Stimulated activated CD8-positive, alpha-beta memory T cell treated with anti-CD3 and anti-CD28 coated beads, Interleukin-7, amount 100 ng/mL, for 1 hour (primary cell): ENCODE data around the gene GALK2.

Experiments used
- DNase-seq, 2 donors: peaks; one replicate each; pipeline ENCODE4 v3.0.0-alpha.2; 2020; ENCODE audit warnings: low read depth in 2 of 2

Gene GALK2

GRCh38 chr15:49282366-49282765 is 112.3 kb downstream of the GALK2 start:
- no peak for DNase-seq

- no peak for DNase-seq
Measured at GRCh38 chr15:49286649-49287404, 116.8 kb downstream of the GALK2 start.

DNA sequence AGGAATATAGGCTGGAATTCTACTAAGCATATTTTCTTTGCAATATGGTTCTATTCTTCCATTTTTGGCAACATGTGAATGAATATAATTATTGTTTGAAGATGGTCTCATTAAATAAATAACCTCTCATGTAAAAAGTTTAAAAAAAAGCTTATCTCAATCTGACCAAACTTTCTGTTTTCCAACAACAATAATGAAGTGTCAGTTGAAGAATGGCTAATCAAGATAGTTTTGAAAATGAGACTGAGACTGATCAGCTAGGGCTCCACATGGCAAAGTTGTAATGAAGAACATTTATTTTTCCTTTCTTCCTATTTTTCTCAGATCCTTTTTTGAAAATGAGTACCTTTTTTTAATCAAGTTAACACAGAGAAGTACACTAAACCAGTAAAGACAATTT is 117.4 kb downstream of the GALK2 start:
- no peak for DNase-seq

GRCh38 chr15:49288391-49288790 is 118.3 kb downstream of the GALK2 start:
- no peak for DNase-seq

DNA sequence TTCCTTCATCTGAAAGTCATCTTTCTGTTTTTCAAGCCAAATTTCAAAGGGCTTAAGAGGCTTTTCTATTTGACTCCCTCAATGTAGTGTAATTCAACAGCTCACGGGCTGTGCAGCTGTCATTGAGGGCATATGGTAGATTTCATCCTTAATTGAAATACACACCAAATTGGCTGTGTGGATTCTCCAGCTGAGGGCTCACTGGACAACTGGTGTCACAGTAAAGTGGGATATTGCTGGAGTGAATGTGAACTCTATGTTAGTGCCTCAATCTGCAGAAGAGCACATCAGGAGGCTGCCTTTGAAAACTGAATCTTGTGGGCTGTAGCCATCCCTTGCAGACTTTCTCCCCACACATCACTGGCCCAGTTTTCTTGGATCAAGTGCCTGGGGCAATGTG is 120.1 kb downstream of the GALK2 start:
- DNase-seq: no peak

GRCh38 chr15:49293941-49294340 is 123.9 kb downstream of the GALK2 start:
- no peak for DNase-seq

- no peak for DNase-seq
Measured at GRCh38 chr15:49296258-49296657, 126.2 kb downstream of the GALK2 start.

- DNase-seq: no peak
Measured at GRCh38 chr15:49297584-49297983, 127.5 kb downstream of the GALK2 start.

DNA sequence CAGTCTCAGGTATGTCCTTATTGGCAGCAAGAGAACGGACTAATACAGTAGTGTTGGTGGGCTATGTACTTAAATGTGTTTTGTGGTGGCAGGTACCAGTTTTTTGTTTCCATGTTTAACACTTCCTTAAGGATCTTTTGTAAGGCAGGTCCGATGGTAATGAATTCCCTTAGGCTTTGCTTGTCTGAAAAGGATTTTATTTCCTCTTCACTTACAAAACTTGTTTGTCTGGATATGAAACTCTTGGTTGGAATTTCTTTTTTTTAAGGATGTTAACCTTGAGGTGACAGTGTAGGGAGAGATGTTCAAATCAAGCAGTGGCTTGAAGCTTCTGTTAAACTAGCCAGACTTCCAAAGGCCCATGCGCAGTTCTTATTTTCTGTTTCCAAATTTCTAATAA is 130.8 kb downstream of the GALK2 start:
- no peak for DNase-seq

GRCh38 chr15:49301562-49301961 is 131.5 kb downstream of the GALK2 start:
- DNase-seq: no peak

- no peak for DNase-seq
Measured at GRCh38 chr15:49303003-49303402, 133.0 kb downstream of the GALK2 start.

DNA sequence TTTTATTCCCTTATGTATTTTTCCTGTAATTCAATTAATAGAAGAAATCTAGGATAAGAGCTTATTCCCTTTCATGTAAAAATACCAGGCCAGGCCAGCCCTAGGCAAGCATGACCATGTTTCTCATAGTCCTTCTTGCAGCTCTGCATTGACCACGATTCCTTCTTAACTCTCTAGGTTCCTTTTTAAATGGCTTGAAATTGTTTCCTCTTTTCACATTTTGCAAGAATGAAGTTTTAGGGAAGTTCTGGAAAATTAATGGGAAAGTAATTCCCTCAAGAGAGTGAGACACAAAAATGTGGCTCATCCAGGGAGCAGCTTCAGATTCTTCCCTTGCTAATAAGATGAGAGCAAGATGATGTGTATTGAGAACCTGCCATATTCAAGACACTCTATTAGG is 136.5 kb downstream of the GALK2 start:
- DNase-seq: no peak

DNA sequence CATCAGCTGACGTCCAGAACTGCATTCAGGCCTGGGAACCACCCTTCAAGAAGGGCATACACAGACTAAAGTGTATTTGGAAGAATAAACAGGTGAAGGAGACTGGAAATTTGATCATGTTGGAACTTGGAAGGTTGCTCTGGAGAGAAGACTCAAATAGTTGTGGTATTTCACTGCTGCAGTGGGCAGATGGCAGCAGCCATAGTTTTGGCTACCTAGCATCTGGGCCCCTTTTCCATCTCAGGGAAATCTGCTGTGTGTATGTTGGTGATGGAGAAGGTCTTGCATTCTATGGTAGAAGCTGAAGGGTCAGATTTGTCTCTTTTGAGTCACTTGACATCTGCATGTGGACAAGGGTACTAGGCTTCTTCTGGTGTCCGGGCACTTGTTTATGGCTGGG is 138.6 kb downstream of the GALK2 start:
- no peak for DNase-seq

GRCh38 chr15:49309889-49310288 is 139.8 kb downstream of the GALK2 start:
- DNase-seq: no peak

- DNase-seq: no peak
Measured at GRCh38 chr15:49313650-49314049, 143.6 kb downstream of the GALK2 start.

DNA sequence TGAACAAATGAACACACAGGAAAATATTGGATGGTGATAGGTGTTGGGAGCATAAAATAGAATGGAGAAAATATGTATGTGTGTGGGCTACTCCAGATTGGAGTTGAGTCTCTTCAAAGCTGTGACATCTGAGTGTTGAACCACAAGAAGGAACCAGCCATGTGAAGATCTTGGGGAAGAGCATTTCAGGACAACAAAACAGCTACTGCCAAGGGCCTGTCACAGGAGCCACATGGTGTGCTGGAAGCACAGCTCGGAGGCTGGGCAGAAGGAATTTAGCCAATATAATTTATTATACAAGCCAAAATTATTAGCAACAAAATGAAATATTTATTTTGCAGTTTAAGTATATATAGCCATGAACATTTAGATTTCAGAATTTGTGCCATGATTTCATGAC is 144.7 kb downstream of the GALK2 start:
- DNase-seq: no peak

DNA sequence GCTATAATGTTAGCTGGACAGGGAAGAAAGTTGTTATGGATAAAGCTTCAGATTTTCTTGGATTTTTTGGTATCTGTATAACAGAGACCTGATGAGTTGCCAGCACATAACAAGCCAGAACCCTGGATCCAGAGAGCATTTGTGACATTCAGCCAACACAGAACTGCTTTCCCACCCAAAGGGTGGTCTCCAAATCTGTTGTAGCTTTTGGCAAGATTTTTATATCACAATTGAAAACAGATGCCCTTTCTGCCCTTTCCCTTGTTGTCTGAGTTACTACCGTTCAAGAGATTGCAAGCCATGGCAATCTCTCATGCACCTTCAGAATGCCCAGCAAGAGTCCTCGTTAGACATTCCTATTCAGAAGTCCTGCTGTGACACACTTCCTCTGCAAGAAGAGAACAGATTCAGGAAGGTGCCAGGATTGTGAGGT is 145.4 kb downstream of the GALK2 start:
- DNase-seq: no peak

GRCh38 chr15:49320351-49320750 is 150.3 kb downstream of the GALK2 start:
- no peak for DNase-seq

GRCh38 chr15:49323207-49323606 is 153.2 kb downstream of the GALK2 start:
- DNase-seq: no peak

DNA sequence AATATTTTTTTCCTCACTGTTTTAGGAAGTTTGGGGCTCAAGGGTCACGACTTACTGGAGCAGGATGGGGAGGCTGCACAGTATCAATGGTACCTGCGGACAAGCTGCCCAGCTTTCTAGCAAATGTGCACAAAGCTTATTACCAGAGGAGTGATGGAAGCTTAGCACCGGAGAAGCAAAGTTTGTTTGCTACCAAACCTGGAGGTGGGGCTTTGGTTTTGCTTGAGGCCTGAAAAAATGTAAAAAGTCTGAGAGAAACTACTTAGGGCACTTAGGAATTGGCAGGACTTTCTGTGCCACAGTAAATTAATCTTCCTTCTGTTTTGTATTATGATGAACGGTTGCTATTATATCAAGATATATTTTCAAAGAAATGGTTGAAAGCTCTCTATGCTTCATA is 157.9 kb downstream of the GALK2 start:
- DNase-seq: no peak

- no peak for DNase-seq
Measured at GRCh38 chr15:49328941-49329340, 158.9 kb downstream of the GALK2 start.

DNA sequence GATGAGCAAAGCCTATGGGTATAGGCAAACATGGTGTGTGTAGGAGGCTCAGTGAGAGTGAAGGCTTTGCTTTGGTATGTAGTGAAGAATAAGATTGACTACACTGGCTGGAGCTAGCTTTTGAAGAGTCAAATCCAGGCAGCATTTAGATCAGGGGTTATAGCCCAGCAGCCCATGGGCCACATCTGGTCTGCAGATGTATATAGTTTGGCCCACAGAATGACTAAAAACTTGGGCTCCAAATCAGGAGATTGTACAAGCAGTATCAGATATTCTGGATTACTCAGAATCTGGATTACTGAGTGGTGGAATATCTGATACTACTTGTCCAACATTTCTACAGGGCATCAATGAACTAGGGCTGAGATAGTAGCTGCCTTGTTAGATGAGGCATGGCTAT is 160.1 kb downstream of the GALK2 start:
- DNase-seq: no peak

GRCh38 chr15:49331442-49331841 is 161.4 kb downstream of the GALK2 start:
- DNase-seq: no peak

DNA sequence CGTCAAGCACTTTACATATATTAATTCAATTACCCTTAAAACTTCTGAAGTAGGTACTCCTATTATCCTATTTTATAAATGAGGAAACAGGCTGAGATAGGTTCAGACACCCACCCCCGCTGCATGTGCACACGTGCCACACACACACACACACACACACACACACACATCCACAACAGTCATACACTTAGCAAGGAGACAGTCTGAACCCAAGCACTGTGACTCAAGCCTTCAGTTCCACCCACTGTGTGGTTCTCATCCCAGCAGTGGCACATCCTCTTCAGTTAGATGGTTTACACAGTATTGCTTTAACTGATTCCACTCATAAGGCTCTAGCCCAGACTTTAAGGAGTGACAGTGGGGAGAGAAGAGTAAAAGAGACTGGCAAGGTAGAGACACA is 161.9 kb downstream of the GALK2 start:
- no peak for DNase-seq
